GM21723 (cell line): Measurements from ENCODE around the gene USP22.

Experiments used
- ATAC-seq: cut with Tn5 transposase; IDR thresholded peaks from one replicate; pipeline ENCODE4 v1.9.1; 2021; ENCODE audit warnings: mild to moderate bottlenecking, moderate library complexity; ENCODE audit not compliant: unreplicated experiment

USP22 gene

GRCh38 chr17:20960871-20961270 is 81.9 kb downstream of the USP22 start:
- no peak for ATAC-seq

GRCh38 chr17:20955427-20956323 is 87.1 kb downstream of the USP22 start:
- ATAC-seq = no peak

GRCh38 chr17:20954794-20955193 is 88.0 kb downstream of the USP22 start:
- ATAC-seq = no peak

GRCh38 chr17:20952183-20952582 is 90.6 kb downstream of the USP22 start:
- ATAC-seq = no peak
